PC-3 (cell line): ENCODE measurements around the gene PITRM1.

ENCODE experiments used
- CTCF ChIP-seq: fragments of 300-600 bp; sonication (generic); conservative IDR thresholded peaks from 2 replicates; pipeline ENCODE4 v1.5.1; 2017; ENCODE audit warnings: antibody characterized with exemption, low read depth, mild to moderate bottlenecking, low read length
- EZH2 ChIP-seq: fragments of 300-600 bp; sonication (generic); IDR thresholded peaks from one replicate; pipeline ENCODE4 v1.6.1; 2017; ENCODE audit warnings: antibody characterized with exemption, mild to moderate bottlenecking, low read length; ENCODE audit not compliant: unreplicated experiment

GRCh38 chr10:3126249-3126648 is 46.3 kb downstream of the PITRM1 start:
- TF ChIP-seq CTCF (no peak), EZH2 (no peak)
